NOMO-1 treated with DMSO at 0.1 percent for 48 hours (cell line): ENCODE results near the gene RTP2.
"Not testable (repeated sequence)": the region's sequence is repeated elsewhere in the genome, so short reads cannot be mapped to it uniquely, and the experiment has no call there.

Experiments
- DNase-seq: peaks from one replicate; lab custom pipeline; 2025; ENCODE audit not compliant: unreplicated experiment; lab: John Stamatoyannopoulos, UW

The RTP2 gene

DNA sequence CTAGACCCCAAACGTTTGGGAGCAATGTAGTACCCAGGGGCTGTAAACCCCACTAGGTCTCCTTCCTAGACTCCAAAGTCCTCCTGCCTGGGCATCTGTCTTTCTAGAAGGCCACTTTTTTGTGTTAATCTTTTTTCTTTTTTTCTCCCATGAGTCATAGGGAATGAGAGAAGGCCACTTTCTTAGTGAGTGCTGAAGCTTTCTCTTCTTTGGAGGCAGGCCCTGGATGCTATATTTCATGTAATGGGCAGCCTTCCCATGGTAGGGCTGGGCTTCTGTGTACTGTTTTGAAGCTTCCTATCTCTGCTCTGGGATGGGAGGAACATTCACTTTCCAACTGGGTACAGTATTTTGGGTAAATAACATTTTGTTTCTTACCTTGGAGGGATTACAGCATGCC, 15.2 kb upstream of the RTP2 start:
- DNase-seq = no peak

DNA sequence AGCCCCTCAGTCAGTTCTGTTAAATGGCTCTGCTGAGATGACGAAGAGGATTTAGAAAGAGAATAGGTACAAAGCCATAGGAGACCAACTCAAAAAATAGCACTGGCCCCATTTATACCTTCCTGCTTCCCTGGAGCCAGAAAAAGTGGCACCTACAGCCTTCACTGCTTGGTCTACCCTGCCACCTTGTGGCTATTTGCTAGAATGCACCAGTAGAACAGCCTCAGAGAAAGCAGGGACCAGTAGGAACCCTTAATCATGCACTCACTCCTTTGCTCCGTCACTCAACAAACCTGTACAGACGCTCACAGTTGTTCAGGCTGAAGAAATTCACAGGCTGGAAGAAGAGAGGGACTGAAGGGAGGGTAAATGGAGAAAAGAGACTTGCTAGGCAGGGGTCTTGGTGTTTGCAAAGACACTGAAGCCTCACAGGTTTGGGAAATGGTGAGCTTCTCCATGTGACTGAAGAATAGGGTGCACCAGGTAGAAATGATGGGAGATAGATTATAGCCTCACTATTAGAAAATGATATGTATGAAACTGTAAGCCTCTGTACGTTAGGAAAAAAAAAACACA, 12.1 kb upstream of the RTP2 start:
- peak; percentile 75 for DNase-seq

DNA sequence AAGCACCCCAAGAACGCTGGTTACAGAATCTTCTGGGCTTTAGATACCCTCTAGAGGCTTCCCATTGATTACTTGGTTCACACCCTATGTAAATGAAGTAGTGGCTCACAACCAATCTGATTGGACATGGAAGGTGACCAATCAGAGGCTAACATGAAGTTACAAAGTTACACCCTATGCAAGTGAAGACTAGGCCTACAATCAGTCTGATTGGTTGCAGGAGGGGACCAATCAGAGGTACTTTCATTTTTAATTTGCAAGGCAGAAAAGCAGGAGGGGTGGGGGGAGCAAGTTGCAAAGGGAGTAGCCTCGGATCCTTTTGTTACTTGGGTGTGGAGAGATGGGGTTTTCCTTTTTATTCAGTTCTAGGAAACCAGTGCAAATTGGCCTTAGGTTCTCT, 11.1 kb upstream of the RTP2 start:
- DNase-seq = peak; percentile 17

DNA sequence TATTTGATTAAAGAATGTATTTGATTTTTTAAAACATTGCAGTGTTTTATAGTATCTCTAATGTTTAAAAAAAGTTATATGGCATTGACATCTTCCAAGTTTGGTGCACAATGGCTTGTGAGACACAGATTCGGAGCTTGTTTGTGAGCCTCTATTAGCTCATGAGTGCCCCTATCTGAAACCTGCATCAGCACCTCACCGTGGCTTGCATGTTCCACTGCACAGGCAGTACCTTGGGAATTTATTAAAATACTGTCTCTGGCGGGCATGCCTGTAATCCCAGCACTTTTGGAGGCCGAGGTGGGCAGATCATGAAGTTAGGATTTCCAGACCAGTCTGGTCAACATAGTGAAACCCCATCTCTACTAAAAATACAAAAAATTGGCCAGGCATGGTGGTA, 6.8 kb upstream of the RTP2 start:
- no peak for DNase-seq

DNA sequence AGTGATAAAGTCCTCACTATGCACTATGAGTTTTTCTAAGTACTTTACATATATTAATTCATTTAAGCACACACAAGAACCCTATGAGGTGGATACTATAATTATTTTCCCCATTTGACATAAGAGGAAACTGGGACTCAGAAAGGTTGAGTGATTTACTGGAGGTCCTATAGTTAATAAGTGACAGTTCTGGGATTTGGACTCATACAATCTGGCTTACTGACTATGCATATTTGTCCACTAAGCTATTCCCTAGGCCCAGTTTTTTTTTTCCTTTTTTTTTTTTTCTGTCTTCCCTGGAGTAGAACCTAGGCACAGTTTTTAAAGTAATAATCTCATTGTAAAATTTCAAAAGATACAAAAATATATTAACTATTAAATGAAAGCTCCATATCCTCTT, 6.3 kb upstream of the RTP2 start:
- no peak for DNase-seq

DNA sequence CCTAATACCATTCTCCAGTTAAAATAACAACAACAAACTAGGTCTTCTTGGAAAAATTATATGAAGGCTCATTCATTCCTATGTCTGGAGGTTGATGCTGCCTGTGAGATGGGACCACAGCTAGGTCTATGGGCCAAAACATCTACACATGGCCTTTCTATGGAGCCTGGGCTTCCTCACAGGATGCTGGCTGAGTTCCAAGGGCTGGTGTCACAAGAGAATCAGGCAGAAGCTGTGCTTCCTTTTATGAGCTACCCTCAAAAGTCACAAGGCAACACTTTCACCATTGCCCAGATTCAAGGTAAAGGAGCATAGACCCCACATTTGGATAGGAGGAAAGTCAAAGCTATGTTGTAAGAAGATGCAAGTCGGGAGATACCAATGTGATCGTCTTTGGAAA, 4.6 kb upstream of the RTP2 start:
- peak; percentile 17 for DNase-seq

DNA sequence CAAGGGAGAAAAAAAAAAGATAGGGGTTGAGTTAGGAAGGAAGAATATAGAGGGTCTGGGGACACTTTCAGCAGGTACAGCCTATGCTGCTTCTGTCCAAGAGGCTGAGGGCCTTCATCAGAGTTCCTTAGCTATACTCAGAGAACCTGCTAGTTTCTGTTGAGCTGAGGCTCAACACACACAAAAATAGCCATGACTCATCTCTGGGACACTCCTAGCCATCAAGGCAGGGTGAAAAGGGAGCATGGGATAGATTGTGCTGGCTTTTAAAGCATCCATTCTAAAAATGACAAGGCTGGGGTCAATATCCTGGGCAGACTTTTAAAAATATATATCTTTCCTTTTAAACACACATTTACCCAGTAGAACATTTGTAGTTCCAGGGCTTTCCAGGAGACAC, 2.8 kb upstream of the RTP2 start:
- no peak for DNase-seq

DNA sequence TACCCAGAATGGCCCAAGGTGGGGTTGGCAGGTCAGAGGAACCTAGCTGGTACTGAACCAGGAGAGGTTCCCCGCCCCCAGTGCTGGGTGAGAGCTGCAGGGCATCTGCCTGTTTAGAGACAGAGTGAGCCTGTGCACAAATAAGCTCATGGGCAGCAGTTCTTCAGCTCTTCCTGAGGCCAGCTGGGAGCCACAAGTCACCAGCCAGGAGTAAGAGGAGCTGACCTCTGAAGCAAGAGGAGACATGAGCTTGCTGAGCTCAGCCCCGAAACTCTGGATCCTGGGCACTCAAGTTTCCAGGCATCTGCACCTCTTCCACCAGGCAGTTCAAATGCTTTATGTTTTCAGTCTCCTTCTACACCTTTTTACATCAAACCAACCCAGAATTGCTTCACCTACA, 2.1 kb downstream of the RTP2 start:
- no peak for DNase-seq

DNA sequence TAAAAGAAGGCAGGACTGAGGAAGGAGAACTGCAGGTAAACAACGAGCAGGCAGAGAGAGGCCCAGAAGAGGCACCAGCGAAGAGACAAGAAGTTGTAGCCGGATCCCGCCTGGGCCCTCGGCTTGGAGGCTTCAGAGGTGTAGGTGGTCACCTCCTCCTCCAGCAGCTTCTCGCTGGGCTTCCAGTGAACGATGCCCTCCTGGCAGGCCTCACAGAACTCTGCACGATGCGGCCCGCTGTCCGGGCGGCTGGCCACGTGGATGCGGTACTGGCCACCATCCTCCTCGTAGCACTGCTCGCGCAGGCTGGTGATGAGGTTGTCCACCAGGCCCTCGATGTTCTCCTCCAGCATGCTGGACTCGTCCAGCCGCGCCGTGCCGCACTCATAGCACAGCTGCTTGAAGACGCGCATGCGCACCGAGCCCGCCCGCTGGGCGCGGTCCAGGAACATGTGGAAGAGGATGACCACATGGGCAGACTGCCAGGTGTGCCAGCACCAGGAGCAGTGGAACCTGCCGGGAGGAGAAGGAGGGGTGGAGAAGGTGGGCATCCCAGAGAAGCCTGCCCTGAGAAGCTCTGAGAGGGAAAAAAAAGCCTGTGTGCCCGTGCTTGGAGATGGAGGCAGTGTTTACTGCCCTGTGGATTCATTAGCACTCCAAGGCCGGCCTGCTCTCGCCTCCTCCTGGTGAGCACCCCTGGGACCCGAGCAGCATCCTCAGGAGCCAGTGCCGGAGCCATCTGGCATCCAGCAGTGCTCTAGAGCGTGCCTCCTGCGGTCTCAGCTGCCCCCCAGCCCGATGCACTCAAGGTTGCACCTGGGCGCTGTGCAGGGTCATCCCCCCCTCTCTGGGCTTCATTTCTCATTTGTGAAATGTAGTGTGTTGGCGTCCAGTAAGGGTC, 3.6 kb downstream of the RTP2 start:
- no peak for DNase-seq

DNA sequence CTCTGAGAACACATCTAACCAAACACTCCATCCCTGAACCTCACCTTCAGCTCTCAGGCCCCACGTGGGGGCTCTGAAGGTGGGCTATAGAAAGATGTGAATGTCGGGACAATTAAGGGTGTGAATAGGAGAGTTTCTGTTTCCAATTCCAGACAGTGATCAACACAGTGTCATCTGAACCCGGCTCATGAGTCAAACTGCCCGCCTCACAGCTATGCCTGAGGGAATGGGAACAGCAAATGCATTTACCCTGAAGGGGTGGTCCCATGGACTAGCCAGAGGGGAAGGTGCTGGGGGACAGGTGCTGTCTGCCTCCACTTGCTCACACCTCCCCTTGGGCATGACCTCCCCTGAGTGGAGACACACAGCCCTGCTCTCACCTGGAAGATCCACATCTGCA, 6.3 kb downstream of the RTP2 start:
- DNase-seq = no peak

DNA sequence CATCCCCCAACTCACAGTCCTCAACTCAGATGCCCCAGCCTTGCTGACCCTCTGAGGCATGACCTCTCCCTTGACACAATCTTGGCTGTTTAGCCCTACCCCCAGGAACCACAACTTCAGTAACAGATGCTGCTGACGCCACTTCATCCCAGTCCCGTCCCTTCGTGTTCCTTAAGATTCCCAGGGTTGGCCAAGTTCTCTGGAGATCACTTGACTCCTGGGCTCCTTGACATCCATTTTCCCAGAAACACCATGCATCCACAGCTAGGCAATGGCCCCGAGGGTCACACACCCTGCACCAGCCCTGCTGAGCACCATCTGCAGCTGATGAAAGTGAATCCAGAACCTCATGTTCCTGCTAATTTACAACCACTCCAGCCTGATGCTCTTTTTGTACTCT, 6.9 kb downstream of the RTP2 start:
- no peak for DNase-seq

DNA sequence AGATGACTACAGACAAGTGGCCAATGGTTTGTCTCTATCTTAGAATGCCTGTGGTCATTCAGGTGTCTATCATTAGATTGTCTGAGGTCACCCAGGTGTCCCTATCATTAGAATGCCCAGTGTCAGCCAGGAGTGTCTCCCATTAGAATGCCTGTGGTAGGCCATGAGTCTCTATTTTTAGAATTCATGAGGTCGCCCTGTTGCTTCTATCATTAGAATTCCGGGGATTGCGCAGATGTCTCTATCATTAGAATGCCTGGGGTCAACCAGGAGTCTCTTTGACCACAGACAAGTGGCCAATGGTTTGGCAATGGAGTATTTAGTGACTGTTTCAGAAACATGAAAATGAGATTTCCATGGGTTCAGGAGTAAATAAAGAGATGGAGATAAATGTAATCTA, 7.6 kb downstream of the RTP2 start:
- DNase-seq = no peak

DNA sequence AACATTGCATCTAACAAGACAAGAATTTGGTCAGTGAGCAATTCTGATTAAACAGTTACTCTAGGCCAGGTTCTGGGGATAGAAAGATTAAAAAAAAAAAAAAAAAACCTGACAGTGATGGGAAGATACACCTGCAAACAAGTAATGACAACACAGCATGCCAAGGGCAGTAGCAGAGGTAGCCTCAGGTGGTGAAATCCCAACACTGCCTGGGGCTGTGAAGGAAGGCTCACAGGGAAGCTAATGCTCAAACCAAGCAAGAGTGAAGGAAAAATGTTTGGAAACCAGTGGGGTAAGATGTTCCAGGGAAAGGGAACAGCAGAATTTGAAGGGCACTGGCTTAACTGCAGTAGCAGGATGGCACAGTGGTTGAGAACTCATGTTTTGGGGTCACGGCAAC, 8.9 kb downstream of the RTP2 start:
- DNase-seq = no peak

DNA sequence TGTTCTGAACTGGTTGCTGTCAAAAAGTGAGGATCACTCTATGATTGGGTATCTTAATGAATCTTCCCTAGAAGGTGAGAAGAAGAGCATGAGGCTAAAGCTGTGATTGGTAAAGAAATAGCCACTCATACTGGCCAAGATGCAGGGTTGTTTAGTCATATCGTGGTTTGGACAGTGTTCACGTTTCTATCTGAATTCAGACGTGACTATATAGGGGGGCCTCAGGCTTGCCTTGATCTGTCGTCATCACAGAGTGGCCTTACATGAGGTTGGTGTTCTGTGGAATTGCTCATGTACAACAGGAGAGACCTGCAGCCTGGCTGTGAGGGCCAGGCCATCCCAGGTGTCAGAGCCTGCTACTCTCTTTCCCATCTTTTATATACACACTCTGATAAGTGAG, 12.4 kb downstream of the RTP2 start:
- DNase-seq = no peak

DNA sequence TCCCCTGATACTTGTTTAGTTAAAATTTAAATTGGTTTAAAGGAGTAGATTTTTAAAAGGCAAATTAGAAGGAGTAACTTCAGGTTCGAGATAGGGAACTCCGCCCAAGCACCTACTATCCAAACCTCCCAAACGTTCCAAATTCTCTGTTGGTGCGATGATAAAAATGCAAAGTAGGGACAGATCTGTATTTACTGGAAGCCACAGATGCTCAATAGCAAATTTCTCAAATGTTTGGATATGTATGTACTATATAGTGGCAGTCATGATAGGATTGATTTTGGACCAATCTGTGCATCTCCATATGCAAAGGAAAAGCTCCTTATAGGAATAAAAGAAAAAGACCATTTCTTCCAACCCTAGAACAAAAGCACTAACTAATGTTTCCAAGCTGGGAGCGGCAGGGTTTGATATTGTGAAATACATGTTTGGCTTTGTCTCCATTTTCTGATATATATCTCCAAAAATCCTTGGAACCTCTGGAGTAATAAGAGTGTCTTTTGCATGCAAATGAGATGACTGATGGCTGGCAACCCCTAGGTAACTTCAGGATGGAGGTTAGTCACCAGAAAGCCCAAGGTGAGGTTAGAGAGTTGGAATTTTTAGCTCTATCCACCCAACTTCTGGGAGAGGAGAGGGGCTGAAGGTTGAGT, 15.6 kb downstream of the RTP2 start:
- DNase-seq = no peak

DNA sequence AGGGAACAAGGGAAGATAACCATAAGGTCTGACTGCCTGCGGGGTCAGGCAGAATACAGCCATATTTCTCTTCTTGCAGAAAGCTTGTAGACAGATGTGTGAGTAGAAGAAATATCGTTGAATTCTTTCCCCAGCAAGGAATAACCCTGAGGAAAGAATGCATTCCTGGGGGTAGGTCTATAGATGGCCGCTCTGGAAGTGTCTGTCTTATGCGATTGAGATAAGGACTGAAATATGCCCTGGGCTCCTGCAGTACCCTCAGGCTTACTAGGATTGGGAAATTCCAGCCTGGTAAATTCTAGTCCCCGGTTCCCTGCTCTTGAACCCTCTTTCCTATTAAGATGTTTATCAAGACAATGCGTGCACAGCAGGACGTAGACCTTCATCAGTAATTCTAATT, 16.4 kb downstream of the RTP2 start:
- no peak for DNase-seq

DNA sequence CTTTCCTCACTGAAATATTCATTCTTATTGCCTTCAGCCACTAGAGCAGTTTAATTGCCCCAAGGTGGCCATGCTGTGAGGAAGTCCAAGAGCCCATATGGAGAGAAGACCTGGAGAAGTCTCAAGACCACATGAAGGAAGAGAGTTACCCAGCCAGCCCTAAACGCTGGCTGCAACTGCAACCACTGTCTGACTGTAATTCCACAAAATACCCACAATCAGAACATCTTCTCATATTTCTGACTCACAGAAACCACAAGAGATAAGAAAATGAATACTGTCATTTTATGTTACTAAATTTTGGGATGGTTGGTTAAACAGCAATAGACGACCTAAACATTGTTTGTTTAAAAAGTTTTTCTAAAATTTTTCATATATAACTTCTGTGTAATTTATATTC, 17.5 kb downstream of the RTP2 start:
- peak; percentile 39 for DNase-seq

DNA sequence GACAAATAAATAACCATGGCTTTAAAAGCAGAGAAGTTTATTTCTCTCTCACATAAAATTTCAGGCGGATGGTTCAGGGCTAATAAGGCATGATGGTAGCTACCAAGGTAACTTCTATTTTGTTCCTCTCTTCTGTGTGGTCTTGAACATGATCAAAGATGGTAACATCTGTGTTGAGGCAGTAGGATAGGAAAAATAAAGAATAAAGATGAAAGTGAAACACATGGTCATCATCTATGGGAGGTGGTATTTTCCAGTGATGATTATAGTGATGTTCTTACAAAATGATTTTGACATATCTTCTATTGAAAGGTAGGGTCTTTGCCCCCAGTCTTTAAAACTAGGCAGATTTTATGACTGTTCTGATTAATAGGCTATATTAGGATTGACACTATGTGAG, 17.9 kb downstream of the RTP2 start:
- no peak for DNase-seq

DNA sequence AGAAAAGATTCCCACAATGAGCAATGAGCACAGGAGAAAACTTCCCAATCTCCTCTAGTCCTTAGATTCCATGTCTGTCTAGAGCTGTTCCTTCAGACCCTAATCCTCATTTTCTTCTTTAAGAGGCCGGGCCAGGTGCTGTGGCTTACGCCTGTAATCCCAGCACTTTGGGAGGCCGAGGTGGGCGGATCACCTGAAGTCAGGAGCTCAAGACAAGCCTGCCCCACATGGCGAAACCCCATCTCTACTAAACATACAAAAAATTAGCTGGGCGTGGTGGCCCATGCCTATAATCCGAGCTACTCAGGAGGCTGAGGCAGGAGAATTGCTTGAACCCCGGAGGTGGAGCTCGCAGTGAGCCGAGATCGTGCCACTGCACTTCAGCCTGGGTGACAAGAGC, 20.6 kb downstream of the RTP2 start:
- not testable (repeated sequence) for DNase-seq

DNA sequence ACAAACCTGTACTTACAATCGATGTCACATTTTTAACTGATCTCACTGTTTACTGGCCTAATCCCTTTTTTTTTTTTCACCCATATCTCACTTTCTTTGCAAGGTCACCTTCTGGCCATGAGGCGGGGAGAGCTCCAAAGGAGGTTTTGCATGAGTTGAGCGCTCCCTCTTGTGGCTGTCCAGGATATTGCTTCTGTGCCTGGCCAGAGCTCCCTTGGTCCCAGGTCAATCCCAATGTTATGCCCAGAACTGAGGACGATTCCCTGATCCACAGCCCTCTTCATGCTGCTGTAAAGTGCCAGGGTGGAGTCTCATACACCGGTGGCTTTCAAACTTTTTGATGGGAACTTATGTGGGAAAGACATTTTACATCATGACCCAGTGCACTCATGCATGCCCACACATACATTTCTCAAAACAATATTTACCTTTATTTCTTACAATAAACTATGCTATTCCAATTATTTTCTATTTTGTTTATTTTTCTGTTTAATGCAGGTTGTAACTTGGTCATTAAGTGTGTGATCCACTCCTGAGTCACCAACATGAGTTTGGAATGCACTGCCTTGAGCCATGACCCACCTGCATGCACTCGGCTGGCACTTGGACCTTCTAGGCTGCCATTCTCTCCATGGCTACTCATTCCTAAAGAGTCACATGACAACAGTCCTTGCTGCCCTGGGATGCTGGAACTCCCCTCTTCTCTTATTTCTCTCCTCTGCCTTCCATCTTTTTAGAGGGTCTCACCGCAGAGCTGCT, 22.5 kb downstream of the RTP2 start:
- DNase-seq = peak; percentile 64

DNA sequence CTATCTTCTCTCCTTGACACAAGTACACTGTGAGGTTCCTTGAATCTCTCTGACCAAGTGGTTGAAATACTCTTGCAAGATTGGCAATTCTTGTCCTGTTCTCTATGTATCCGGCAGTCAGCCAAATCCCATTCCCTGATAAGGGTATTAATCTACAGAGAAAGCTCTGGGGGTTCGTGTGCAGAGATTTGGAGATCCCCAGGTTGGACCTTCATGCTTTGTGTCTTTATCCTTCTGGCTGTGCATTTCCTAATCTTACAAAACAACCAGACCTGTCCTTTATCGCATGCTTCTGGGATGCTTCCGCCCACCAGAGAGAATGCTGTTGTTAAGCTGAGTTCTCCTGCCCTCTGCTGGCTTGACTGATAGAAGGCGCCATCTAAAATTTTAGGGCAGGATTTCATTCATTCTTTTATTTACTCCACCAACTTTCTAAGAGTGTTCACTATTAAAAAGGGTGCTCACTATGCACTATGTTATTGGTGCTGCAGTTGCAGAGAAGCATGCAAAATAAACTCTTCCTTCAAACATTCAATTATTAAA, 23.6 kb downstream of the RTP2 start:
- peak; percentile 72 for DNase-seq
